HEK293T (cell line): Measurements from ENCODE around the gene TSPAN5.

ENCODE experiments used
- CTCF ChIA-PET: fragments of 350-600 bp; formaldehyde crosslinking; extraction: SDS; loops from one replicate; lab custom pipeline; 2021; ENCODE audit warnings: antibody characterized with exemption, inconsistent platforms; lab: Yijun Ruan, JAX
- POLR2A ChIA-PET: fragments of 350-600 bp; formaldehyde crosslinking; extraction: SDS; loops from one replicate; lab custom pipeline; 2020; ENCODE audit warnings: antibody characterized with exemption, inconsistent platforms; lab: Yijun Ruan, JAX
- DNase-seq: peaks from one replicate; pipeline ENCODE4 v3.0.0; 2012; ENCODE audit warnings: mixed read lengths; ENCODE audit errors: extremely low spot score
- ARNT ChIP-seq: fragments of 450-650 bp; IDR thresholded peaks from 2 replicates; pipeline ENCODE4 v1.6.1; 2017; ENCODE audit warnings: mild to moderate bottlenecking
- BHLHE40 ChIP-seq: fragments of 450-650 bp; IDR thresholded peaks from 2 replicates; pipeline ENCODE4 v1.6.1; 2016; ENCODE audit warnings: mild to moderate bottlenecking, moderate library complexity, borderline replicate concordance
- CTBP1 ChIP-seq: fragments of 450-650 bp; IDR thresholded peaks from 2 replicates; pipeline ENCODE4 v1.6.1; 2016; ENCODE audit warnings: borderline replicate concordance
- ELF4 ChIP-seq: fragments of 450-650 bp; IDR thresholded peaks from 2 replicates; pipeline ENCODE4 v1.6.1; 2017; ENCODE audit warnings: antibody characterized with exemption
- FOXA1 ChIP-seq: fragments of 450-650 bp; IDR thresholded peaks from 2 replicates; pipeline ENCODE4 v1.6.1; 2016; ENCODE audit warnings: mild to moderate bottlenecking
- FOXK2 ChIP-seq: fragments of 450-650 bp; IDR thresholded peaks from 2 replicates; pipeline ENCODE4 v1.6.1; 2016; ENCODE audit warnings: mild to moderate bottlenecking
- FOXM1 ChIP-seq: fragments of 450-650 bp; IDR thresholded peaks from 2 replicates; pipeline ENCODE4 v1.6.1; 2017; ENCODE audit warnings: mild to moderate bottlenecking, borderline replicate concordance
- HDGF ChIP-seq: fragments of 450-650 bp; IDR thresholded peaks from 2 replicates; pipeline ENCODE4 v1.6.1; 2017; ENCODE audit warnings: antibody characterized with exemption, borderline replicate concordance
- L3MBTL2 ChIP-seq: fragments of 450-650 bp; conservative IDR thresholded peaks from 2 replicates; pipeline ENCODE4 v1.6.1; 2016; ENCODE audit warnings: mild to moderate bottlenecking
- LEF1 ChIP-seq: fragments of 450-650 bp; IDR thresholded peaks from 2 replicates; pipeline ENCODE4 v1.6.1; 2017; ENCODE audit warnings: mild to moderate bottlenecking, borderline replicate concordance
- NFRKB ChIP-seq: fragments of 450-650 bp; IDR thresholded peaks from 2 replicates; pipeline ENCODE4 v1.6.1; 2016; ENCODE audit warnings: mild to moderate bottlenecking, moderate library complexity
- SP1 ChIP-seq: fragments of 450-650 bp; IDR thresholded peaks from 2 replicates; pipeline ENCODE4 v1.6.1; 2017
- SUZ12 ChIP-seq: fragments of 450-650 bp; IDR thresholded peaks from 2 replicates; pipeline ENCODE4 v1.6.1; 2016; ENCODE audit warnings: mild to moderate bottlenecking
- TARDBP ChIP-seq: fragments of 450-650 bp; IDR thresholded peaks from 2 replicates; pipeline ENCODE4 v1.6.1; 2016
- ZNF384 ChIP-seq: fragments of 450-650 bp; IDR thresholded peaks from 2 replicates; pipeline ENCODE4 v1.6.1; 2016
- TF ChIP-seq, protein P1 (sequence below): fragments of 450-650 bp; IDR thresholded peaks from 2 replicates; pipeline ENCODE4 v1.6.1; 2016

Gene TSPAN5

DNA sequence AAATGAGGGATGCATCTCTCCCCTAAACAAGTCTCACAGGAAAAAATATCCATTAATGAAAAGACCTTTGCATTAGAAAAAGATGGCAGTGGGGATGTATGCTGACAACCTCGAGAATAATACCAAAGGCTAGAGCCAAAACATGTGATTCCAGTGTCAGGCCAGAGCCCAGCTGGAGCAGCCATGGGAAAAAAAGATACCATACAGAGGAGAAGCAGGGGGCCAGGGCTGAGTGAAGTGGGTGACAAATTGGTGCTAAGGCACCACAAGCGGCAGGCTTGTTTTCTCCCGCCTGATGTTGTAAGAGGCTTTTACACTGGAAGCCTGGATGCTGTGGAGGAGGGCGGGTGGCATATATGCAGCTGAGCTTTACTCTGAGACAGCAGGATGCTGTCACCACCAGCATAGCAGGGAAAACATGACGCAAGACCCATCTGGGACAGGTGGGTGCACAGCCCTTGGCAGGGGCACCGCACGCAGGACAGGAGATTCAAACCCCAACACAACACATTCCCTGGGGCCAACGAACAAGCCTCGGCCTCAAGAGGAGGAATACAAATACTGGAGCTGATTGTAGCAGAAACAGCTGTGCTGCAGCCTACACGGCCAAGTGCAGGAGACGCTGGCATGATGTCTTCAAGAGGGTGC lies 91.9 kb downstream of the TSPAN5 start:
- DNase-seq = no peak
- POLR2A ChIA-PET = interaction anchor here (0.6 kb wide), 1 partner anchor 423 kb away, joined by 3 read pairs; no protein-coding TSS in a partner anchor
- no peak for TF ChIP-seq NFRKB
- TF ChIP-seq, protein P1, sequence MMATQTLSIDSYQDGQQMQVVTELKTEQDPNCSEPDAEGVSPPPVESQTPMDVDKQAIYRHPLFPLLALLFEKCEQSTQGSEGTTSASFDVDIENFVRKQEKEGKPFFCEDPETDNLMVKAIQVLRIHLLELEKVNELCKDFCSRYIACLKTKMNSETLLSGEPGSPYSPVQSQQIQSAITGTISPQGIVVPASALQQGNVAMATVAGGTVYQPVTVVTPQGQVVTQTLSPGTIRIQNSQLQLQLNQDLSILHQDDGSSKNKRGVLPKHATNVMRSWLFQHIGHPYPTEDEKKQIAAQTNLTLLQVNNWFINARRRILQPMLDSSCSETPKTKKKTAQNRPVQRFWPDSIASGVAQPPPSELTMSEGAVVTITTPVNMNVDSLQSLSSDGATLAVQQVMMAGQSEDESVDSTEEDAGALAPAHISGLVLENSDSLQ = no peak
- TF ChIP-seq FOXK2 = no peak
- no peak for TF ChIP-seq FOXM1
- no peak for TF ChIP-seq HDGF
- TF ChIP-seq ARNT = no peak
- TF ChIP-seq LEF1 = no peak
- TF ChIP-seq SUZ12 = no peak
- no peak for TF ChIP-seq FOXA1
- no peak for TF ChIP-seq BHLHE40
- TF ChIP-seq CTBP1 = no peak
- CTCF ChIA-PET = no interaction called here

DNA sequence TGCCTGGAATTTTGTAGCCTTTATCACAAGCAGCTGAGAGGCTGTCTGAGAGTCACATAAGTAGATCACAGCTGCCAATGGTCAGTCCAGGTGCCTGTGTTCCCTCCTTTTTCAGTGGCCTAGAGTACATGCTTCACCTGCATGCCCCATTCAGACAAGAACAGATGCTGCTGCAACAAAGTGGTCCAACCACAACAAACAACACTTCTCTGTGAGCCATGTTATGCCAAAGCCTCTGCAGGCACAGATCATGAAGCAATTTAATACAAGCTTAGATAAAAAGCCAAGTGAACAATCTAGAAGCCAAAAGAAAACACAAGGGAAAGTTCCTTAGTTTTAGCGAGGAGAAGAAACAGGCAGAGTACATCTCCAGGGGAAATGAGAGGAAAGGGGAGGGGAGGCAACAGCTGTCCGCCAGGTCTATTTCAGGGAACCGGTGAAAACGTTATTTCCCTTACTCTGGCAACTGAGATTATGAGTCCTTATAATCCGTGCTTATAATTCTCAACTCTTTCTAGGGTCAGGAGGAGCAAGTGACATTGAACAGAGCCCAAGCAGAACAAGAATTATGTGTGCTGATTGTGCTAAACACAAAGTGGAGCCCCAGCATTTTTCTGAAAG lies 92.6 kb downstream of the TSPAN5 start:
- ChIA-PET CTCF (no interaction called here), POLR2A (interaction anchor here (0.6 kb wide), 1 partner anchor 422 kb away, joined by 3 read pairs; no protein-coding TSS in a partner anchor)
- TF ChIP-seq FOXK2 (no peak), ARNT (no peak)
- DNase-seq = no peak

DNA sequence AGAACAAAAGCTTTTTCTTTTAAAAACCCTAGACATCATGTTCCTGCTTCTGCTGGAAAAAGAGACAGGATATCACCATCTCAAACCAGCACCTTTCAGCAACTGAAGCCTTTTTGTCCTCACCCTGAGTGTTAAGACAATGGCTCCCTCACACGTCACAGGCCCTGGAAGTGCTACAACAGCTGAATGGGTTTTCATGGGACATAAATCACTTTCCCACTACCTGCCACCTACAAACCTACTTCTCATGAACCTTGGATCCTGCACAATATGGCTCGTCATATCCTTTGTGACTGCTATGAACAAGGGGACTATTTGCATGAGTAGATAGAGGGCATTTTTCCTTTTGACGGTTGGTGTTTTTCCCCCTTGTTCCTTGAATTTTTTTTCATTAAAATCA lies 93.6 kb downstream of the TSPAN5 start:
- TF ChIP-seq CTBP1 = no peak
- TF ChIP-seq, protein P1 = peak; percentile 76
- CTCF ChIA-PET = interaction anchor here (1.2 kb wide), 1 partner anchor 9 kb away, joined by 3 read pairs; no protein-coding TSS in a partner anchor
- DNase-seq = no peak
- POLR2A ChIA-PET = no interaction called here

DNA sequence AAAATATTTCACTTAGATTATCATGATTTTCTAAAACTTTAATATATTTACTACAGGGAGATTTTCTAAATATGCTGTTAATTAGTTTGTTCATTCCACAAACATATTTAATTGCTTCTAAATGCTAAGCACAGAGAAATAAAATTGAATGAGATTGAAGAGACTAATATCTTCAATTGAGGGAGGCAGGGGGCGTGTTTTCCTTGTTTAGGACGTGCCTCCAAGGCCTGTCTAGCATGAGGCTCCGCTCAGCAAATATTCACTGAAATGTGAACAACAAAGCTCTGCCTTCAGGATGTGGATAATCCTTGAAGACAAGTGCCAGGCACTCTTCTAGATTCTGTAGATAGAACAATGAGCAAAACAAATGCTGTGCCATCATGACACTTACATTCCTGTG lies 98.1 kb downstream of the TSPAN5 start:
- ChIA-PET CTCF (interaction anchor here (0.6 kb wide), 1 partner anchor 82 kb away, joined by 3 read pairs; no protein-coding TSS in a partner anchor), POLR2A (no interaction called here)
- no peak for DNase-seq
- no peak for TF ChIP-seq ELF4

DNA sequence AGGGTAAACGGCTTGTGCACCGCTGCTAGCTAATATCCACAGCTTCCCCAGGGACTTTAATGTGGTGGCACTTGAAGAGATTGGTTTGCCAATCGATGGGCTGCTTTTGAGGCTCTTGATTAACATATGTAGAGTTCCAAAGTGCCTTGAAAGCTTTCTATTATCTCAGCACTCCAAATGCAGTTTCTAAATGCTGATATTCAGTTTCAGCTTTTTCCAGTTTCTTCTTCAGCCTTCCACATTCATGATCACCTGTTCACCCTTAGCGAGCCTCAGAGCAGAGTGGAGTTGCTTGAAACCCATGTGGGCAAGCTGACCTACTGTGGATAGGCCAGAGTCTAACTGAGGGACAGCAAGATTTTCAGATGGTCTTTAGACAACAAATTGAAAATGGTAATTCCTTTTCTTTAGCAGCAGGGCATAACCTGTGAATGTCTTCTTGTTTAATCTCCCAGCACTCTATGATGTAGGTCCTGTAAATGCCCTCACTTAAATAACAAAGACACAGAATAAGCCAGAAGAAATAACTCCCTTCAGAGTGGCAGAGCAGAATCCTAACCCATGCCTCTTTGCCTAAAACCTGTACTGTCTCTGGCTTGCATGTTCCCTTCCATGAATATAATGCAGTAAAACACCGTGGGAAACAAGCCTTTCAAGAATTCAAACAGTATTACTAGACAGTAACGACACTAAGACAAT lies 99.8 kb downstream of the TSPAN5 start:
- ChIA-PET POLR2A (no interaction called here), CTCF (interaction anchor here (0.7 kb wide), 1 partner anchor 43 kb away, joined by 3 read pairs; no protein-coding TSS in a partner anchor)
- DNase-seq = no peak
- TF ChIP-seq FOXK2 (no peak), L3MBTL2 (no peak), CTBP1 (no peak), HDGF (no peak), ELF4 (no peak), SP1 (no peak), SUZ12 (no peak), BHLHE40 (no peak), TARDBP (no peak), LEF1 (no peak), FOXA1 (no peak), NFRKB (no peak), ARNT (no peak), ZNF384 (no peak), FOXM1 (no peak)
- TF ChIP-seq, protein P1 = no peak

DNA sequence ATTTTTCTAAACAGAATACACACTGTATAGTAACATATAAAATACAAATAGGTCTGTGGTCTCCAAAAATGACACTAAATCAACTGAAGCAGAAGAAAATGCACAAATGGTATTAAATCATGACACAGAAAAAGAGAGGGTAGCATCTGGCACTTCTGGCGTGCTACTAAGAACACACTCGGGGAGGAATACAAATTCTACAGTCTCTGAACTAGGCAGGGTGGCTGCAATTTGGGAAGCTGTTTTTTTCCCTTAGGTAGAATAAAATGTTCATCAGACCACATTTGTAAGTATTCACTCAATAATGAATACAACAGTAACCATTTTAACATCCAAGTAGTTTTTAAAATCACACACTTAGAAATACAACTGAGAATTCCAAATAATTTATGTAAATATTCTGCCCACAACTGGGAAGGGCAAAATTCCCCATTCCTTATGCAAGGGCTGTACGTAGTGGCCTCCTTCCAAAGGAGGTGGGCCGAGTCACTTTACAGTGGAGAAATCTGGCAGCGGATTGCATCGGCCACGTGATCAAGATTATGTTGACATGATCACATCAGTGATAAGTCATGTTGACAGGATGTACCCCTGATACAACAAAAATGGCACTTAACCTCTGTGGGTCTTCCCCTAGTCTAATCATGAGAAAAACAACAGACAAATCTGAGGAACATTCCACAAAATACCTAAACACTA lies 101.1 kb downstream of the TSPAN5 start:
- DNase-seq = no peak
- TF ChIP-seq ELF4 (no peak), CTBP1 (no peak), FOXM1 (no peak), L3MBTL2 (no peak), TARDBP (no peak), LEF1 (no peak), ARNT (no peak), NFRKB (no peak), FOXK2 (no peak), BHLHE40 (no peak), ZNF384 (no peak), FOXA1 (no peak), SP1 (no peak), SUZ12 (no peak), HDGF (no peak)
- TF ChIP-seq, protein P1 = no peak
- CTCF ChIA-PET = no interaction called here
- POLR2A ChIA-PET = no interaction called here
